Endothelial cell of umbilical vein (primary cell): ENCODE results near the gene ACTL7B. TPM values are rescaled to one million over a fixed set of nuclear protein-coding genes. Genes with fewer than 3 reads are reported as not detected.
"Not testable (repeated sequence)": the region's sequence is repeated elsewhere in the genome, so short reads cannot be mapped to it uniquely, and the experiment has no call there.

Source experiments
- BruUV-seq: library from RNA; stranded (reverse); fragments of 400-500 nt; replicated peaks from 2 replicates; lab custom pipeline; 2021; lab: Mats Ljungman, UMichigan
- CTCF ChIA-PET: fragments of 300-600, 350-600 bp; sonication (Branson Sonifier 250); formaldehyde crosslinking; loops from one replicate; lab custom pipeline; 2021; ENCODE audit warnings: antibody characterized with exemption, inconsistent platforms; lab: Charles Lee
- POLR2A ChIA-PET: fragments of 300-600, 350-600 bp; sonication (Branson Sonifier 250); formaldehyde crosslinking; loops from one replicate; lab custom pipeline; 2021; ENCODE audit warnings: antibody characterized with exemption, inconsistent platforms; lab: Charles Lee
- DNase-seq: peaks from one replicate; pipeline ENCODE4 v3.0.0-alpha.2; 2011; ENCODE audit warnings: low read depth, low spot score
- FAIRE-seq: peaks from 2 replicates; lab custom pipeline; 2011; peaks lifted over from hg19 to GRCh38; lab: Jason Lieb, UNC
- H2AFZ ChIP-seq: 2 replicates; pipeline ENCODE4 v1.6.0; 2012; ENCODE audit warnings: low read depth, low read length, control low read depth, inconsistent platforms
- H3K27ac ChIP-seq: 2 replicates; pipeline ENCODE4 v1.5.1; 2011; ENCODE audit warnings: low read depth, mild to moderate bottlenecking, control low read depth, low read length, moderate library complexity; ENCODE audit not compliant: insufficient read depth
- H3K27me3 ChIP-seq, 2 experiments: 2 replicates each; pipeline versions ENCODE4 v1.6.0 to v1.6.1; 2011; ENCODE audit warnings: low read length in 2 of 2, mixed read lengths in 1 of 2; ENCODE audit not compliant: control insufficient read depth in 2 of 2, insufficient read depth in 2 of 2
- H3K36me3 ChIP-seq, 2 experiments: 2 replicates in 1 of 2; 3 replicates in 1 of 2; pipeline ENCODE4 v1.5.1; 2011; ENCODE audit warnings: low read length in 2 of 2, mild to moderate bottlenecking in 1 of 2, moderate library complexity in 1 of 2; ENCODE audit not compliant: control insufficient read depth in 2 of 2, insufficient read depth in 2 of 2; ENCODE audit errors: extremely low read depth in 1 of 2
- H3K4me1 ChIP-seq: 3 replicates; pipeline ENCODE4 v1.5.1; 2011; ENCODE audit warnings: mild to moderate bottlenecking, low read length; ENCODE audit not compliant: control insufficient read depth, insufficient read depth; ENCODE audit errors: extremely low read depth
- H3K4me2 ChIP-seq: 2 replicates; pipeline ENCODE4 v1.6.1; 2011; ENCODE audit warnings: low read length, control low read depth, mixed read lengths; ENCODE audit not compliant: insufficient read depth
- H3K4me3 ChIP-seq, 3 experiments: fragments of 200-600 bp in 1 of 3; sonication (generic), shearing (Covaris generic) in 1 of 3; replicated peaks in 1 of 3; 2 replicates each; pipeline ENCODE4 v1.5.1; 2011 to 2016; ENCODE audit warnings: control low read depth in 3 of 3, low read length in 3 of 3, mild to moderate bottlenecking in 2 of 3, inconsistent platforms in 1 of 3, low read depth in 1 of 3, moderate library complexity in 1 of 3; ENCODE audit not compliant: insufficient read depth in 1 of 3
- H3K79me2 ChIP-seq: 2 replicates; pipeline ENCODE4 v1.6.0; 2012; ENCODE audit warnings: low read length, inconsistent platforms; ENCODE audit not compliant: control insufficient read depth, insufficient read depth
- H3K9ac ChIP-seq: replicated peaks from 2 replicates; pipeline ENCODE3; 2011; ENCODE audit warnings: low read length, control low read depth; ENCODE audit not compliant: insufficient read depth; ENCODE audit errors: extremely low read depth
- H3K9me1 ChIP-seq: replicated peaks from 3 replicates; pipeline ENCODE4 v1.6.0; 2011; ENCODE audit warnings: mild to moderate bottlenecking, low read length; ENCODE audit not compliant: control insufficient read depth, insufficient read depth; ENCODE audit errors: extremely low read depth
- H3K9me3 ChIP-seq: replicated peaks from 2 replicates; pipeline ENCODE4 v1.5.1; 2012; ENCODE audit warnings: low read length, inconsistent platforms; ENCODE audit not compliant: control insufficient read depth, insufficient read depth
- H4K20me1 ChIP-seq: replicated peaks from 2 replicates; pipeline ENCODE3; 2011; ENCODE audit warnings: mild to moderate bottlenecking, low read length; ENCODE audit not compliant: control insufficient read depth, insufficient read depth; ENCODE audit errors: extremely low read depth
- POLR2AphosphoS5 ChIP-seq: IDR thresholded peaks from 2 replicates; pipeline ENCODE4 v1.6.1; 2012; ENCODE audit warnings: low read depth, mild to moderate bottlenecking, control low read depth, low read length, moderate library complexity; ENCODE audit not compliant: insufficient read depth
- dilution Hi-C: fragments of 300-500 bp; cut with MboI; formaldehyde crosslinking; loops from one replicate; pipeline ENCODE4 v1.15.0; 2019; ENCODE audit warnings: low sequenced_read_pairs; ENCODE audit not compliant: extremely low pct_ligation_motif_present
- intact Hi-C: fragments of 100-400 bp; cut with micrococcal nuclease; formaldehyde crosslinking; loops from one replicate; pipeline ENCODE4 v1.10.0; 2022
- polyA plus RNA-seq, 4 experiments: library from polyadenylated mRNA; depleted of rRNA in 3 of 4; stranded (reverse) in 3 of 4; unstranded in 1 of 4; fragments of >200 nt; gene quantifications; 2 replicates each; pipeline versions ENCODE4 v1.2.1 to v1.2.3, GENCODE V29; 2011 to 2012; ENCODE audit warnings: missing spikeins in 1 of 4
- total RNA-seq: library from RNA; stranded (reverse); gene quantifications from 2 replicates; pipeline ENCODE4 v1.2.3, GENCODE V29; 2021
- TF ChIP-seq, protein P1 (sequence below), 2 donors: IDR thresholded peaks; 1 replicate in 1 of 2; 2 replicates in 1 of 2; pipeline ENCODE4 v1.5.1; 2011; ENCODE audit warnings: low read length in 2 of 2, mild to moderate bottlenecking in 2 of 2, moderate library complexity in 2 of 2, control low read depth in 1 of 2, inconsistent platforms in 1 of 2, low read depth in 1 of 2; ENCODE audit not compliant: insufficient read depth in 1 of 2; ENCODE audit errors: extremely low read depth in 1 of 2

The ACTL7B gene
- total and polyA plus RNA-seq, 2 donors (not counting 3 experiments of a cell fraction or from before 2014, with no cell fraction given), result not detected

DNA sequence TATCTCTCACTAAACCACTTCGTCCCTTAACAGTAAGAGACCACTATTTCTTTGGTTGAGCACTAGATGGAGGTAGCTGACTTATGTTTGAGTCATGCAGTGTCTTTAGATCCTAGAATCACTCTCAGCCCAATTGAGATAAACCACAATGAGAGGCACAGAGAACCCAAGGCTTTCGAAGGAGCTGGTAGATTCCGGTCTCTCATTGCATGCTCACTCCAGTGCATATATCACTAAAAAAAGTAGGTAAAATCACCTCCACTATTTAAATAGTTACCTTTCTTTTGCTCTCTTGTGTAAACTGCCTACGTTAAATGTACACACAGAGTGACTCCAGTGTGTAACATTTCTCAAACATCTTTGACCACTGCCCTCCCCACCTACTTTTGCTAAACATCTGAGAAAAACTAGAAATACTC, 33.9 kb upstream of the ACTL7B start:
- Histone ChIP-seq H3K9me3 (no peaks in the 10 kb centered on the region), H3K27me3 (no peaks in the 10 kb centered on the region), H3K9ac (no peak overlapping the region), H3K4me2 (no peak overlapping the region), H3K36me3 (peaks cover 12 to 18% of the 10 kb centered on the region in 2 experiments), H4K20me1 (no peaks in the 10 kb centered on the region), H3K9me1 (no peaks in the 10 kb centered on the region), H3K4me1 (peaks cover 3% of the 10 kb centered on the region), H3K79me2 (no peaks in the 10 kb centered on the region), H2AFZ (no peak overlapping the region), H3K27ac (no peak overlapping the region), H3K4me3 (no peak overlapping the region)
- intact Hi-C loops (loop anchor here (2.0 kb wide), 2 partner anchors 65 to 431 kb away; partner anchors contain the start of gene EPB41L4B), dilution Hi-C loops (no loop called here)
- TF ChIP-seq, protein P1, sequence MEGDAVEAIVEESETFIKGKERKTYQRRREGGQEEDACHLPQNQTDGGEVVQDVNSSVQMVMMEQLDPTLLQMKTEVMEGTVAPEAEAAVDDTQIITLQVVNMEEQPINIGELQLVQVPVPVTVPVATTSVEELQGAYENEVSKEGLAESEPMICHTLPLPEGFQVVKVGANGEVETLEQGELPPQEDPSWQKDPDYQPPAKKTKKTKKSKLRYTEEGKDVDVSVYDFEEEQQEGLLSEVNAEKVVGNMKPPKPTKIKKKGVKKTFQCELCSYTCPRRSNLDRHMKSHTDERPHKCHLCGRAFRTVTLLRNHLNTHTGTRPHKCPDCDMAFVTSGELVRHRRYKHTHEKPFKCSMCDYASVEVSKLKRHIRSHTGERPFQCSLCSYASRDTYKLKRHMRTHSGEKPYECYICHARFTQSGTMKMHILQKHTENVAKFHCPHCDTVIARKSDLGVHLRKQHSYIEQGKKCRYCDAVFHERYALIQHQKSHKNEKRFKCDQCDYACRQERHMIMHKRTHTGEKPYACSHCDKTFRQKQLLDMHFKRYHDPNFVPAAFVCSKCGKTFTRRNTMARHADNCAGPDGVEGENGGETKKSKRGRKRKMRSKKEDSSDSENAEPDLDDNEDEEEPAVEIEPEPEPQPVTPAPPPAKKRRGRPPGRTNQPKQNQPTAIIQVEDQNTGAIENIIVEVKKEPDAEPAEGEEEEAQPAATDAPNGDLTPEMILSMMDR (IDR thresholded peaks at IDR 0.05; ENCODE audit: extremely low read depth in 1 of 2, insufficient read depth in 1 of 2, low read depth in 1 of 2, low read length in 2 of 2), result peak in 1 of 2 donors; percentile 21
- TF ChIP-seq POLR2AphosphoS5, result no peak
- FAIRE-seq (no peak), DNase-seq (peak; percentile 32)
- BruUV-seq, result no TSS peak
- ChIA-PET POLR2A (no interaction called here), CTCF (interaction anchor here (1.4 to 1.8 kb wide), 3 partner anchors 9 to 430 kb away, joined by 3 to 11 read pairs (median 6); no protein-coding TSS in a partner anchor)

DNA sequence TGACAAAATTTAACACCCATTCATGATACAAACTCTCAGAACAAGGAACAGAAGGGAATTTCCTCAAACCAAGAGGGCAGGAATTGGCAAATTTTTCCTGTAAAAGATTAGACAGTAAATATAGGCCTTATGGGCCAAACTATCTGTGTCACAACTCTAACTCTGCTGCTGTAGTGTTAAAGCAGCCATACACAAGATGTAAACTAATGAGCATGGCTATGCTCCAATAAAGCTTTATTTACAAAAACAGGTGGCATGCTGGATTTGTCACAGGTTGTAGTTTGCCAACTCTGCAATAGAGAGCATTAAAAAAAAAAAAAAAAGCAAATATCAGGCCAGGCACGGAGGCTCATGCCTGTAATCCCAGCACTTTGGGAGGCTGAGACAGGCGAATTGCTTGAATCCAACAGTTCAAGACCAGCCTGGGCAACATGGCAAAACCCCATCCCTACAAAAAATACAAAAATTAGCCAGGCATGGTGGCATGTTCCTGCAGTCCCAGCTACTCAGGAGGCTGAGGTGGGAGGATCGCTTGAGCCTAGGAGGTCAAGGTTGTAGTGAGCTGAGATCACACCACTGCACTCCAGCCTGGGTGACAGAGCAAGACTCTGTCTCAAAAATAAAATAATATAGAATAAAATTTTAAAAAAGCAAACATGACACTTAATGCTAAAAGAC, 30.9 kb upstream of the ACTL7B start:
- H4K20me1 ChIP-seq, H3K27me3 ChIP-seq, H3K9ac ChIP-seq, POLR2A ChIA-PET, FAIRE-seq, H3K79me2 ChIP-seq, H3K27ac ChIP-seq, H2AFZ ChIP-seq, H3K4me2 ChIP-seq, H3K36me3 ChIP-seq, intact Hi-C loops, H3K9me1 ChIP-seq, H3K4me3 ChIP-seq, DNase-seq, dilution Hi-C loops, BruUV-seq, H3K9me3 ChIP-seq, H3K4me1 ChIP-seq: not testable (repeated sequence)
- CTCF ChIA-PET, result interaction anchor here (0.7 to 2.2 kb wide), 3 partner anchors 17 to 1419 kb away, joined by 3 to 9 read pairs (median 4); no protein-coding TSS in a partner anchor
